HG02798 (cell line): Measurements from ENCODE around the gene MOSPD3.
A peak's percentile ranks its signal among the peaks of the same experiment; 100 is the strongest.

Source experiments
- ATAC-seq: cut with Tn5 transposase; IDR thresholded peaks from one replicate; pipeline ENCODE4 v1.9.1; 2021; ENCODE audit warnings: mild to moderate bottlenecking; ENCODE audit not compliant: unreplicated experiment, poor library complexity

The MOSPD3 gene

DNA sequence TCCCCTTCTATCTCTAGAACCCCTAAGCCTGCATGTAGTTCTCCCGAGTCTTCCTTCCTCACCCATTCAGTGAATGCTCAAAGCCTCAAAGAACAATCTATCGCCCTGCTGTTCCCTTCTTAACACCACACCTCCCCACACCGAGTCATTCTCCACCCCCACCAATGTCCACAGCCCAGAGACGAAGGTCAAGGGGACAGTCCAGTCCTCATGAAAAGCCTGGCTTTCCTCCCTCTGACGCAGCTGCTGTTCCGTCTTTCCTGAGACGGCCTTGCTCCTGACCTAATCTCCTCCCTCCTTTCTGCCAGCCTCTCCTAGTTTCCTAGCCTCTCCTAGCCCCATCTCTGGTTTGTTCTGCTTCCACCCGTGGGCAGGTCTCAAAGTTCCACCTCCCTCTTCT, 9.2 kb downstream of the MOSPD3 start:
- no peak for ATAC-seq

DNA sequence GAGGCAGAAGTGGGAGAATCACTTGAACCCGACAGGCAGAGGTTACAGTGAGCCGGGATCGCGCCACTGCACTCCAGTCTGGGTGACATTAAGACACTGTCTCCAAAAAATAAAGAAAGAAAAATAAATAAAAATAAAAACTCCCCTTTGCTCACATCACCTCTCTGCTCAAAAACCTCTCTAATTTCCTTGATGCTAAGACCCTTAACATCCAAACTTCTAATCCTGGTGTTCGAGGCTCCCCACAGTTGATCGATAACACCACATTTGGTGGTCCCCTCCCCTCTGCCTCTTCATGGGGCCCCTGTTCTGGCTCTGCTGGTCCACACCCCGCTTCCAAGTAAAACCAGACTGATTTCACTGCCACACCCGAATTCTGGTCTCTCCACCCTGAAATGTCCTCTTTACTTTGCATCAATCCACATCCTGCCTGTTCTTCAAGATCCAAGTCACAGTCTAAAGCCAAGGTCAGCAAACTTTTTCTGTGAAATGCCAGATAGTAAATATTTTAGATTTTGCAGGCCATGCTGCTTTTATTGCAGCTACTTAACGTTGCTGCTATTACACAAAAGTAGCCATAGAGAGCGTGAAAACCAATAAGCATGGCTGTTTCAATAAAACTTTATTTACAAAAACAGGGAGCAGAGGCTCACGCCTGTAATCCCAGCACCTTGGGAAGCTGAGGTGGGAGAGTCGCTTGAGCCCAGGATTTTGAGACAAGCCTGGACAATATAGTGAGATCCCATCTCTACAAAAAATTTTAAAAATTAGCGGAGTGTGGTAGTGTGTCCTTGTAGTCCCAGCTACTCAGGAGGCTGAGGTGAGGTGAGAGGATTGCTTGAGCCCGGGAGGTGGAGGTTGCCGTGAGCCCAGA, 11.8 kb downstream of the MOSPD3 start:
- ATAC-seq, result no peak

GRCh38 chr7:100626055-100626454, 13.7 kb downstream of the MOSPD3 start:
- ATAC-seq, result no peak

- ATAC-seq, result peak; percentile 82
Measured at GRCh38 chr7:100626530-100627237, 14.3 kb downstream of the MOSPD3 start.

DNA sequence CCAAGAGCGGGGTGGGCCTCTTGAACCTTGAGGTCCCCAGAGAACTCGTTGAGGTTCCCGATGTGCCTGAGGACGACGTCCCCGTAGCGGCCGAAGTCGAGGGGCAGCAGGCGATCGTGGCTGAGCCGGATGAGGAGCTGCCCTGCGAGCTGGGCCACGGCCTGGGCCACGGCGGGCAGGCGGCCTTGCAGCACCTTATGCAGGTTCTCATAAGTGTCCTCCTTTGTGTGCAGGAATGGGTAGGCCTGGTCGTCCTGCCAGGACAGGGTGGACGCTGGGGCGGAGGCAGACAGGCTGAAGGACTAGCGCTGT, 14.9 kb downstream of the MOSPD3 start:
- ATAC-seq, result no peak

- ATAC-seq, result no peak
Measured at GRCh38 chr7:100629117-100629716, 16.9 kb downstream of the MOSPD3 start.

- no peak for ATAC-seq
Measured at GRCh38 chr7:100630066-100630465, 17.7 kb downstream of the MOSPD3 start.

DNA sequence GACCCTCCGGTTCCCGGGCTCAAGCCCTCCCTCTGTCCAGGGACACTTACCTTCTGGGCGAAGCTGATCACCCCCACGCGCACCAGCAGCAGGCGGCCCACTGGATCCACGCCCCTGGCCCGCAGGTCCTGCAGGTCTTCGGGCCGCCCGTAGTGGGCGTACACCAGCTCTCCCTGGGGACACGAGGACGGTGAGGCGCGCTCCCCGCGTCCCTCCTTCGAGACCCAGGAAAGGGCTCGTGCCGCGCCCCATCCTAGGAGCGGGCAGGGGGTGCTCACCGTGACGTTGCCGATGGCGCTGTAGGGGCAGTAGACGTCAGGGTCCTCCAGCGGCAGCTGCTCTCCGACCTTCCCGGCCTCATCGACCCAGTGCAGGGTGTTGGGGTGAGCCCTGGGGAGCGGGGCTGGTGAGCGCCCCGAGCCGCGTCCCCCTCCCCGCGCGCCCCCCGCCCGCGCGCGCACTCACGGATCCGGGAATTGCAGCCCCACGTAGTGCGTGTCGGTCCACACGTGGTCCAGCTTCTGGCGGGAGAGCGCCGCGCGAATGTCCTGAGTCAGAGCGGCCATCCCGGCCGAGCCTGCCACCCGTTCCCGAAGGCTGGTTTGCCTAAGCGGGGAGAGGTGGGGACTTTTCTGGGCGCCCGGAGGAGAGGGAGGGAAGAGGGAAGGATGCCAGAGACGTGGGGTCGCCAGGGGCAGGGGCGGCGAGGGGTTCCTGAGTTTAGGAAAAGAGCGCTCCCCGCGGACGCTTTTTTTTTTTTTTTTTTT, 20.8 kb downstream of the MOSPD3 start:
- no peak for ATAC-seq

DNA sequence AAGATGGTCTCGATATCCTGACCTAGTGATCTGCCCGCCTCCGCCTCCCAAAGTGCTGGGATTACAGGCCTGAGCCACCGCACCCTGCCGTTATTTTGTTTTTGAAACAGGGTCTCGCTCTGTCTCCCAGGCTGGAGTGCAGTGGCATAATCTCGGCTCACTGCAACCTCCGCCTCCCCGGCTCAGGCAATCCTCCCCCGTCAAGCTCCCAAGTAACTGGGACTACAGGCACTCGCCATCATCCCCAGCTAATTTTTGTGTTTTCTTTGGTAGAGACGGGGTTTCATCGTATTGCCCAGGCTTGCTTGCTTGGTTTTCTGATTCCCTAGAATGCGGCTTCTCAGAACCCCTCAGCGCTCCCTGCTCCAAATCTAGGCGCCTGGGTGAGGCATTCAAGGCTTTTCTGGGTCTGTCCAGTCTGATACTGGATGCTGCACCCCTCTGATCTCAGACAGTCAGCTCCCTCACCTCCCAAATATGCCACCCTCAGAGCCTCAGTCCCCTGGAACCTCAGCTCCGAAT, 27.7 kb downstream of the MOSPD3 start:
- no peak for ATAC-seq

DNA sequence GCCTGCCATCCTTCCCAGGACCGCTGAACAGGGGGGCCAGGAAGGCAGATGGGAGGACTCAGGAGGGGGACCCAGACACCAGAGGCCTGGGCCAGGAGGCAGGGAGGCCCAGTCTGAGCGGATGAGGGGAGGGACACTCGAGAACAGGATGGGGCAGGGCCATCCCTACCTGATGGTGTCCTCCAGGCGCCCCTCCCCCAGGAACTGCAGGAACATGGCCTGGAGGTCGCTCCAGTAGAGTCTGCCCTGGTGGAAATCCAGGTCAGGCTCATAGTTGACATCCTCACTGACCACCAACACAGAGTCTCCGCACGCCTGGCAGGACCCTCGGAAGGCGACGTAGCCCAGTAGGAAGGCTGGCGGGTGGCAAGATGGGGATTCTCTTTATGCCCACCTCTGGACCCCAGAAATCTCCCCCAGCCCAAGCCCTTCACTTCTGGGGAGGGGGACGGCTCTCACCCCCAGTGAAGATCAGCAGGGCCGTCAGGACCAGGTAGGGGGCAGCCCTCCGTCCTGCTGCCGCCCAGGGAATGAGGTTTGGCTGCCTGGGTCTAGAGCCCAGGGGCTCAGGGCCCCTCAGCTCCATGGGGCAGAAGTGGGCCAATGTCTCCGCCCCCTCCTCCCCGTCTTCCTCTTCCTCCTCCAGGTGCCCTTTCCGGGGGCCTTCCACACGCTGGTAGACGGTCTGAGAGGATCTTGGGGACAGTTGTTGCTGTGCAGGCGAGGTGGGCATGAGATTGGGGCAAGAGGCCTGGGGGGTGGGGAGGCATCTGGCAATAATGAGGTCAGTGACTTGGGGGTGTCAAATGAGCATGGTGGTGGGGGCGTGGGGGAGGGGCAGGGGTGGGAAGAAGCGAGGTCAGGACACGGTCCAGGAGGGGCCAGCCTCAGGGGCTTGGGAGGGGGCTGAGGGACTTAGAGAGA, 28.4 kb downstream of the MOSPD3 start:
- no peak for ATAC-seq

DNA sequence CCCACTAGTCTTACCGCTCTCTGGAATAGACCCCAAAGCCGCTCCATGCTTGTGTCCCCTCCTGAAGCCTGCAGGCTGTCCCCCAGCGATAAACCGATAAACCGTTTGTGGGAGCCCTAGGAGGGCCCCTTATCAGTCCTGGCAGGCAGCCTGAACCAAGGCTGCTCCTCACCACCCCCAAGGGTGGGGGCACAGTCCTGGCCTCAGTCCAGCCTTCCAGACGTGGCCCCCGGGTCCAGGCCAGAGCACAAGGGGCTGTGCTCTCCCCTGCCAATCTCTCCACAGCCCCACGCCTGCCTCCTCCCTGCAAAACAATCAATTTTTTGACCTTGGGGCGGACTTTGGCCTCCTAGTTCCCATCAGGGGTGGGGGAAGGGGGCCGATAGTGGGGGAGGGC, 29.1 kb downstream of the MOSPD3 start, which contains the start of gene TFR2:
Gene TFR2, minus strand, starts transcription at position 90 of the 397 bp plus-strand sequence. Its CDS starts 43 bp downstream, at position 47.
- no peak for ATAC-seq

GRCh38 chr7:100641860-100642533, 29.7 kb downstream of the MOSPD3 start:
- no peak for ATAC-seq

DNA sequence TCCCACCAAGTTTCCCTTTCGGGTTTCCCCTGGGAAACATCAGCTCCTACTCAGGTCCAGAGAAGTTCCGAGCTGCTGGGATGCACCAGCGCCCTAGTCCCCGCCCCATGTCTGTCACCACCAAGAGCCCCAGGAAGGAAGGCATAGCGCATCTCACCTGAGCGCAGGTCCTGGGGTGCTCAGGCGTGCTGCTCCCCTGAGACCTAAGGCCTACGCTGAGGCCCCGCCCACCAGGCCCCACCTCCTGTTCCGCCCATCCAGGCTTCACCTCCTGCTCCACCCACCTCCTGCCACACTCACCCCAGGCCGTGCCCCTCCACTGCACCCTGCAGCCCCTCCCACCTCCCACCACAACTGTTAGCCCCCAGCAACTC, 30.2 kb downstream of the MOSPD3 start:
- peak; percentile 50 for ATAC-seq

- no peak for ATAC-seq
Measured at GRCh38 chr7:100649826-100650565, 37.7 kb downstream of the MOSPD3 start.

DNA sequence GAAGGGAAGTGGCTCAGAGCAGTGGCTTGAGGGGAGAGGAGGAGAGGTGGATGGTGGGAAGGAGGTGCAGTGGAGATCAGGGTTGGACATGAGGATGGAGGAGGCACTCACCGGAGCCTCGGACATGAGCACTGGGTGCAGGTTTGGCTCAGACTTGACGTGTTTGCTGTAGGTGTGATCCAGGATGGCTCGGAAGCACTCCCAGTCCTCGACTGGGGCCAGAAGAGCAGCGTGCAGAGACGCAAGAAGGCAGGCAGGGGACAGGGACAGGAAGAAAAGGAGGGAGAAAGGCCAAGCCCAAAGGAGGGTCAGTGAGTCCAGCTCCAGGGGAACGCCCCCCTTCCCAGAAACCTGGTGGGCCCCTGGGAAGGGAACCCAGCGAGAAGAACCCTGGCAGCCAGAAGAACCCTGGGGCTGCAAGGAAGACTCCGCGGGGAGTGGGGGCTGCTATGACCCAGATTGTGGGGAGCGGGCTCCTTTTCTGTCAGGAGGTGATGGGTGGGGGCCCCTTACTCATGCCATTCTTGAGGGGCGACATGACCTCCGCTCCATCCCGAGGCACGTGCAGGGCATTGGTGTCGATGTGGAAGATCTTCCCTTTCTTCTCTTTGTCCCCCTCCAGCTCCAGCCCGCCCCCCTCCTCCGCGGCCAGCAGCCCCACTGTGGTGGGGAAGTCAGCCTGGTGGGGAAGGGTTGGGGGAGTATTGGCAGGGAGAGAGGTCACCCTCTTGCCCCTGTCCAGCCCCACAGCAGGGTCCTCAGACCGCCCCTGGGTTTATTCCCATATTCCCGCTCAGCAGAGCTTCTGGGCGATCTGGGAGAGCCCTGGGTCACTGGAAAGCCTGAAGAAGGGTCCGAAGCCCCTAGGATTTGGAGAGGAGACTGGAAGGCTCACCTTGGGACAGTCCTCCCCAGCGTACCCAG, 42.8 kb downstream of the MOSPD3 start:
- ATAC-seq, result no peak

DNA sequence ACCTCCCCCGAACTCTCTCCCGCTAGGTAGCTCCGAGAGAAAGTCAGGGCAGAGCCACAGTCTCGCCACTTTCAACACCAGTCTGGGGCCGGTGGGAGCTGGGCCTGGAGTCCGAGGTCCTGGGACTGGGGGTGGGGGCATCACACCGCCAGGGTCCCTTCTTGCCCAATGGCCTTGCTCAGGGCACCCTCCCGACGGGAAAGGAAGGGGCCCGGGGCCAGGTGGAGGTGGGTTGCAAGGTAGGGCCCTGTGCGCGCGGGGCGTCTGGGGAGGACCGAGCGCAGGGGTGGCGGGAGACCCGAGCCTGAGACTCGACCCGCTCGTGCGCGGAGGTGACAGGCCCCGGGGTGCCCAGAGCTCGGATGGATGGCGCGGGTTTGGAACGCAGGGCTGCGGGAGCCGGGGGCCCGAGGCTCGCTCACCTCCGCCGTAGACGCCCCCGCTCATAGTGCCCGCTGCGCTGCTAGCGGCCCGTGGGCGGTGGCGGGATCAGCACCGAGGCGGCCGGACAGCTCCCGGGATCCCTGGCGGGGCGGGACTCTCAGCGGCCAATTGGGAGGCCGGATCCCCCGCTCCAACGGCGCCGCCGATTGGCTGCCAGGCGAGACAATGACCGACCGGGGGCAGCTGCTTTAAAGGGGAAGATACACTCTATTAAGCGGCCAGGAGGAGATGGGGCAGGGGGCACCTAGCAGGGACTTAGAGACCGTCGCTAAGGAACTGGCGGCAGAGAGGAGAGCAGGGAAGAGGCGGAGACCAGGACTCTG, 43.8 kb downstream of the MOSPD3 start, which contains the start of gene ACTL6B:
Gene ACTL6B, minus strand, starts transcription at position 541 of the 767 bp plus-strand sequence. Its CDS starts 94 bp downstream, at position 447.
- ATAC-seq, result no peak
